PC-9 (cell line): ENCODE measurements around the gene TMX4. TPM values are rescaled to one million over a fixed set of nuclear protein-coding genes. Genes with fewer than 3 reads are reported as not detected.

Source experiments
- BruUV-seq: library from RNA; stranded (reverse); fragments of 400-500 nt; replicated peaks from 2 replicates; lab custom pipeline; 2021; lab: Mats Ljungman, UMichigan
- CTCF ChIA-PET: fragments of 300-600 bp; sonication (Branson Sonifier 250); formaldehyde crosslinking; loops from one replicate; lab custom pipeline; 2022; ENCODE audit warnings: antibody characterized with exemption; lab: Charles Lee
- POLR2A ChIA-PET: fragments of 300-600 bp; sonication (Branson Sonifier 250); formaldehyde crosslinking; loops from one replicate; lab custom pipeline; 2022; ENCODE audit warnings: antibody characterized with exemption; ENCODE audit not compliant: unreplicated experiment; lab: Charles Lee
- DNase-seq, 2 experiments: peaks; one replicate each; pipeline versions ENCODE4 v3.0.0 to v3.0.0-alpha.2; 2015 to 2022; ENCODE audit warnings: mixed read lengths in 1 of 2
- H2AFZ ChIP-seq: fragments of 200-600 bp; sonication (generic); 2 replicates; pipeline ENCODE4 v1.8.1; 2017; ENCODE audit warnings: antibody characterized with exemption
- H3F3A ChIP-seq: fragments of 200-600 bp; sonication (generic); 2 replicates; pipeline ENCODE4 v1.8.1; 2017; ENCODE audit warnings: antibody characterized with exemption, mild to moderate bottlenecking, low read depth; ENCODE audit not compliant: insufficient read depth
- H3K27ac ChIP-seq: fragments of 200-600 bp; sonication (generic); 2 replicates; pipeline ENCODE4 v1.6.1; 2016; ENCODE audit warnings: mixed run types
- H3K27me3 ChIP-seq: fragments of 200-600 bp; sonication (generic); 2 replicates; pipeline ENCODE4 v1.6.1; 2016; ENCODE audit warnings: low read depth, mixed run types; ENCODE audit not compliant: insufficient read depth
- H3K36me3 ChIP-seq: fragments of 200-600 bp; sonication (generic); 2 replicates; pipeline ENCODE4 v1.6.1; 2016; ENCODE audit warnings: low read depth, mixed run types
- H3K4me1 ChIP-seq: fragments of 200-600 bp; sonication (generic); replicated peaks from 2 replicates; pipeline ENCODE4 v1.6.1; 2016; ENCODE audit warnings: mixed run types; ENCODE audit not compliant: insufficient read depth
- H3K4me2 ChIP-seq: fragments of 200-600 bp; sonication (generic); 2 replicates; pipeline ENCODE4 v1.6.1; 2017; ENCODE audit warnings: mixed run types
- H3K4me3 ChIP-seq: fragments of 200-600 bp; sonication (generic); 2 replicates; pipeline ENCODE4 v1.6.1; 2016; ENCODE audit warnings: mixed run types
- H3K79me2 ChIP-seq: fragments of 200-600 bp; sonication (generic); 2 replicates; pipeline ENCODE4 v1.6.1; 2017; ENCODE audit warnings: low read depth, mixed run types
- H3K9me2 ChIP-seq: fragments of 200-600 bp; sonication (generic); 2 replicates; pipeline ENCODE4 v1.8.1; 2017; ENCODE audit warnings: mild to moderate bottlenecking; ENCODE audit not compliant: insufficient read depth
- H3K9me3 ChIP-seq: fragments of 200-600 bp; sonication (generic); 2 replicates; pipeline ENCODE4 v1.8.1; 2016; ENCODE audit warnings: low read depth; ENCODE audit not compliant: insufficient read depth
- H4K20me1 ChIP-seq: fragments of 200-600 bp; sonication (generic); 2 replicates; pipeline ENCODE4 v1.8.1; 2017; ENCODE audit not compliant: insufficient read depth
- EZH2 ChIP-seq: fragments of 200-600 bp; sonication (generic); IDR thresholded peaks from 2 replicates; pipeline ENCODE4 v1.8.0; 2017; ENCODE audit warnings: antibody characterized with exemption, low read depth
- intact Hi-C: fragments of 100-400 bp; cut with micrococcal nuclease; formaldehyde crosslinking; loops from one replicate; pipeline ENCODE4 v1.10.0; 2022; ENCODE audit not compliant: unreplicated experiment
- total RNA-seq: library from RNA; stranded (reverse); gene quantifications from 2 replicates; pipeline ENCODE4 v1.2.3, GENCODE V29; 2021
- TF ChIP-seq, protein P1 (sequence below): fragments of 200-600 bp; sonication (generic); conservative IDR thresholded peaks from 2 replicates; pipeline ENCODE4 v1.6.1; 2017; ENCODE audit warnings: mixed run types, antibody characterized with exemption, mild to moderate bottlenecking, moderate library complexity

The TMX4 gene
- total RNA-seq, 1 experiment from 2014 or later, result 7.5 TPM

- H3K79me2 ChIP-seq, result no peaks in the 10 kb centered on the region
- H3K4me2 ChIP-seq, result no peak overlapping the region
- no peak overlapping the region for H3K27ac ChIP-seq
- POLR2A ChIA-PET, result interaction anchor here (0.6 kb wide), 1 partner anchor 1727 kb away, joined by 3 read pairs; no protein-coding TSS in a partner anchor
- H3K27me3 ChIP-seq, result 0 out of 2 replicates have a peak, but pooled peaks cover 6% of the 10 kb centered on the region
- no peaks in the 10 kb centered on the region for H3K9me3 ChIP-seq
- TF ChIP-seq EZH2, result no peak
- TF ChIP-seq, protein P1, sequence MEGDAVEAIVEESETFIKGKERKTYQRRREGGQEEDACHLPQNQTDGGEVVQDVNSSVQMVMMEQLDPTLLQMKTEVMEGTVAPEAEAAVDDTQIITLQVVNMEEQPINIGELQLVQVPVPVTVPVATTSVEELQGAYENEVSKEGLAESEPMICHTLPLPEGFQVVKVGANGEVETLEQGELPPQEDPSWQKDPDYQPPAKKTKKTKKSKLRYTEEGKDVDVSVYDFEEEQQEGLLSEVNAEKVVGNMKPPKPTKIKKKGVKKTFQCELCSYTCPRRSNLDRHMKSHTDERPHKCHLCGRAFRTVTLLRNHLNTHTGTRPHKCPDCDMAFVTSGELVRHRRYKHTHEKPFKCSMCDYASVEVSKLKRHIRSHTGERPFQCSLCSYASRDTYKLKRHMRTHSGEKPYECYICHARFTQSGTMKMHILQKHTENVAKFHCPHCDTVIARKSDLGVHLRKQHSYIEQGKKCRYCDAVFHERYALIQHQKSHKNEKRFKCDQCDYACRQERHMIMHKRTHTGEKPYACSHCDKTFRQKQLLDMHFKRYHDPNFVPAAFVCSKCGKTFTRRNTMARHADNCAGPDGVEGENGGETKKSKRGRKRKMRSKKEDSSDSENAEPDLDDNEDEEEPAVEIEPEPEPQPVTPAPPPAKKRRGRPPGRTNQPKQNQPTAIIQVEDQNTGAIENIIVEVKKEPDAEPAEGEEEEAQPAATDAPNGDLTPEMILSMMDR, result no peak
- H2AFZ ChIP-seq, result no peak overlapping the region
- H3K4me3 ChIP-seq, result no peak overlapping the region
- H3F3A ChIP-seq, result no peaks in the 10 kb centered on the region
- CTCF ChIA-PET, result no interaction called here
- BruUV-seq, result no TSS peak
- intact Hi-C loops, result no loop called here
- no peaks in the 10 kb centered on the region for H3K36me3 ChIP-seq
- DNase-seq, result no peak
- no peaks in the 10 kb centered on the region for H4K20me1 ChIP-seq
- no peaks in the 10 kb centered on the region for H3K9me2 ChIP-seq
- no peaks in the 10 kb centered on the region for H3K4me1 ChIP-seq
Observed at GRCh38 chr20:8065691-8066090, 46.1 kb upstream of the TMX4 start.

GRCh38 chr20:8062756-8063155 lies 43.2 kb upstream of the TMX4 start:
- no peak overlapping the region for H3K4me3 ChIP-seq
- H3K79me2 ChIP-seq, result no peaks in the 10 kb centered on the region
- H3K36me3 ChIP-seq, result no peaks in the 10 kb centered on the region
- intact Hi-C loops, result no loop called here
- H3K27ac ChIP-seq, result no peak overlapping the region
- 0 out of 2 replicates have a peak, but pooled peaks cover 2% of the 10 kb centered on the region for H3K27me3 ChIP-seq
- H3F3A ChIP-seq, result no peaks in the 10 kb centered on the region
- BruUV-seq, result no TSS peak
- H4K20me1 ChIP-seq, result no peaks in the 10 kb centered on the region
- ChIA-PET POLR2A (no interaction called here), CTCF (no interaction called here)
- DNase-seq, result no peak
- no peaks in the 10 kb centered on the region for H3K9me3 ChIP-seq
- TF ChIP-seq, protein P1, result no peak
- no peak for TF ChIP-seq EZH2
- no peak overlapping the region for H2AFZ ChIP-seq
- H3K4me2 ChIP-seq, result no peak overlapping the region
- no peaks in the 10 kb centered on the region for H3K4me1 ChIP-seq
- no peaks in the 10 kb centered on the region for H3K9me2 ChIP-seq

DNA sequence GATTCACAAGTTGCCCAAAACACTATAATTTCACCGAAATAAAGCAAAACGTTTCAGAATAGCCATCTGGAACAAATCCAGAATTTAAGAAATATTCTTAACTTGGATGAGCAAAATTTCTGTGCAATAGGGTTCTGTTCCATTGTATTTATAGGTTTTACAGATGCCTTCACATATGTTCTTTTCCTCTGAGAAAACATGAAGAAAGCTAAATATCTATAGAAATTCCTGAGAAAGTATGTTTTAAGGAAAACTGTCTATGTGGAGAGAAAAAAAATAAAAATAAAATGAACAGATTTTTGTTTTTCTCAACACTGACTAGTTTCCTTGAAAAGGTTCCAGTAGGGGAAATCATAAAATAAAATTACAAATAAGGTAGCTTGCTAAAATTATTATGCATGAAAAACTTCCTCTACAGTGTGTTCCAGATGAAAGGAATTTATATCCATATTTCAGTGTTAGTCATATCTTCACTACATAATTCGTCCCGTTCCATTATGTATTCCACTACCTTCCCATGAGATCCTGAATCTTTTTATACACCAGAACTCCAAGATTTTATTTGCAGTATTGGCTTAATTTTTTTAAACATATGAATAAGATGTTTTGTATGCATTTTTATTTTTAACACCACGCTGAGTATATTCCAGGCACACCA lies 42.4 kb upstream of the TMX4 start:
- Histone ChIP-seq H3K4me3 (no peak overlapping the region), H3F3A (no peaks in the 10 kb centered on the region), H3K27ac (no peak overlapping the region), H3K9me3 (no peaks in the 10 kb centered on the region), H3K79me2 (no peaks in the 10 kb centered on the region), H3K27me3 (no peaks in the 10 kb centered on the region), H3K4me2 (no peak overlapping the region), H4K20me1 (no peaks in the 10 kb centered on the region), H3K36me3 (no peaks in the 10 kb centered on the region), H2AFZ (no peak overlapping the region), H3K4me1 (no peaks in the 10 kb centered on the region), H3K9me2 (no peaks in the 10 kb centered on the region)
- ChIA-PET POLR2A (no interaction called here), CTCF (no interaction called here)
- TF ChIP-seq, protein P1, result no peak
- no peak for TF ChIP-seq EZH2
- DNase-seq, result no peak
- BruUV-seq, result no TSS peak
- intact Hi-C loops, result no loop called here
